ENCODE data around the gene RPRML. TPM values are rescaled to one million over a fixed set of nuclear protein-coding genes. Genes with fewer than 3 reads are reported as not detected.
A peak's percentile ranks its signal among the peaks of the same experiment; 100 is the strongest.
"Not testable (repeated sequence)": the region's sequence is repeated elsewhere in the genome, so short reads cannot be mapped to it uniquely, and the experiment has no call there.

Gene RPRML
- under 1 TPM in 2 of 4 donors, not detected in 2; 0.10 to 0.51 TPM for polyA plus RNA-seq
- long read RNA-seq, donor 1: 0 reads
- long read RNA-seq, donor 2: 0 reads
- long read RNA-seq, donor 3, partial matches to known transcripts: 0 of 1 reads
- long read RNA-seq, donor 3, other reads (novel, unspliced or antisense): 0 of 1 reads
- long read RNA-seq, donor 4: 0 reads
- long read RNA-seq, donor 5: 0 reads
- long read RNA-seq, donor 6: 0 reads
- long read RNA-seq, donor 7, partial matches to known transcripts: 0 of 1 reads
- long read RNA-seq, donor 7, other reads (novel, unspliced or antisense): 0 of 1 reads
- long read RNA-seq, donor 8: 0 reads
- long read RNA-seq, donor 9: 0 reads
- long read RNA-seq, donor 10, partial matches to known transcripts: 0 of 2 reads
- long read RNA-seq, donor 10, other reads (novel, unspliced or antisense): 0 of 2 reads

DNA sequence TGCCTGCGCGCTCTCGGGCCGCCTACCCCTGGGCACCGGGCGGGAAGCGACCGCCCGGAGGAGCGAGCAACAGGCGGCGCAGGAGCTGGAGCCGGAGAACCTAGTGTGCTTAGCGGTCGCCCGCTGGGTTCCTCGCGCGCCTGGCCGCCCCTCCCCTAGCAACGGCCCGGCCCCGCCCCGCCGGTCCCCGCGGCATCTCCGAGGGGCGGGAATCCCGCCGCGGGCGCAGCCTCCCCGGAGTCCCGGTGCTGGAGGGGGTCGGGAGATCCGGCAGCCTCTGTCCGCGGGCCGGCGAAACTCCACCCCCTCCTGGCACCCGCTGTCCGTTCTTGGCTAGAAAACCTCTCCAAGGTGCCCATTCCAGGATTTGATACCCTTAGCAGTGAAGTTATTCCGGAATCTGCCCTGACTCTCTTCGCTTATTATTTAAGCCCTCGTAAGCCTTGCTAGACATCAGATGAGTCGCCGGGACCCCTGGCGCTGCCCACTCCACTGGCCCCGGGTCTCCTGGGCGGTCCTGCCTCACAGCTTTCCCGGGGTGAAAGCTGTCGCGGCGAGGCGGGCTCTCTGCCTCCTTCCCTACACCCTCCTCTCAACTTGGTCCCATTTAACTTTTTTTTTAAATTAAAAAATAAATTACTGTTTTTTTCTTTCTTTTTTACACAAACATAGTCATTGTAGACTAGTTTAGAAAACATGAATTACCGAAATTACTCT is at the start of gene RPRML:
RPRML (minus strand) TSS at position 107 of the 717 bp plus-strand sequence. CDS start 246 bp downstream, outside the sequence.
- H3K4me1 ChIP-seq (ENCODE audit: control insufficient read depth in 3 of 3, insufficient read depth in 2 of 3, low read depth in 1 of 3, low read length in 2 of 3): peaks cover 0 to 7% (median 0%) of the 10 kb centered on the region in 3 donors

DNA sequence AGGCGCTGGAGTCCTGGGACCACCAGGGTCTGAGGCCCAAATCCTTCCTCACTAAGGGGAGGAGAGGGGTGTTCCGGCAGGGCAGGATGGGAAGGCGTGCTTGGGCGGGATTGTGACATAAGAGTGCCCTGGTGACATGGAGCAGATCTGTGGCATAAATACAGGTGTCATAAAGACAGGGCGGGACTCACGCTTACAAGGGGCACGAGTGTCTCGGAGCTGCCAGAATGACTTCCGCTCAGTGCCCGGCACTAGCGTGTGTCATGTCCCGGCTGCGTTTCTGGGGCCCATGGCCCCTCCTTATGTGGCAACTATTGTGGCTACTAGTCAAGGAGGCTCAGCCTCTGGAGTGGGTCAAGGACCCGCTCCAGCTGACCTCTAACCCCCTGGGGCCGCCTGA is 37.9 kb upstream of the RPRML start:
- H3K36me3 ChIP-seq (ENCODE audit: control insufficient read depth in 3 of 3, insufficient read depth in 2 of 3, low read depth in 1 of 3, low read length in 3 of 3); H3K27me3 ChIP-seq (ENCODE audit: control insufficient read depth in 3 of 3, insufficient read depth in 3 of 3, low read length in 3 of 3); H3K9me3 ChIP-seq (ENCODE audit: control insufficient read depth in 2 of 2, insufficient read depth in 1 of 2, low read depth in 1 of 2, low read length in 1 of 2); H3K4me3 ChIP-seq (ENCODE audit: low read depth in 1 of 3, low read length in 3 of 3); H3K4me1 ChIP-seq (ENCODE audit: control insufficient read depth in 3 of 3, insufficient read depth in 2 of 3, low read depth in 1 of 3, low read length in 2 of 3); FAIRE-seq; H3K27ac ChIP-seq (ENCODE audit: low read depth in 1 of 3, low read length in 2 of 3): not testable (repeated sequence)
- 60 to 82% (median 76%) methylated on average over 11 of the region's 15 CpGs for WGBS, 3 donors
- peak in 1 of 2 donors; percentile 17 for DNase-seq

More for the DNA sequence above, at the start of gene RPRML:
- FAIRE-seq (no peak), DNase-seq (peak in 1 of 2 donors; percentile 48)
- Histone ChIP-seq H3K36me3 (ENCODE audit: control insufficient read depth in 3 of 3, insufficient read depth in 2 of 3, low read depth in 1 of 3, low read length in 3 of 3) (no peaks in the 10 kb centered on the region), H3K27ac (ENCODE audit: low read depth in 1 of 3, low read length in 2 of 3) (no peak within 1 kb of the TSS), H3K4me3 (ENCODE audit: low read depth in 1 of 3, low read length in 3 of 3) (peak within 1 kb of the TSS; percentile 7 to 52 (median 8)), H3K9me3 (ENCODE audit: control insufficient read depth in 2 of 2, insufficient read depth in 1 of 2, low read depth in 1 of 2, low read length in 1 of 2) (peaks cover 0 to 5% of the 10 kb centered on the region in 2 donors), H3K27me3 (ENCODE audit: control insufficient read depth in 3 of 3, insufficient read depth in 3 of 3, low read length in 3 of 3) (peaks cover 4 to 51% (median 15%) of the 10 kb centered on the region in 3 donors)
- WGBS, 3 donors: 1 to 3% (median 1%) methylated on average over 34 to 57 of the region's 57 CpGs

DNA sequence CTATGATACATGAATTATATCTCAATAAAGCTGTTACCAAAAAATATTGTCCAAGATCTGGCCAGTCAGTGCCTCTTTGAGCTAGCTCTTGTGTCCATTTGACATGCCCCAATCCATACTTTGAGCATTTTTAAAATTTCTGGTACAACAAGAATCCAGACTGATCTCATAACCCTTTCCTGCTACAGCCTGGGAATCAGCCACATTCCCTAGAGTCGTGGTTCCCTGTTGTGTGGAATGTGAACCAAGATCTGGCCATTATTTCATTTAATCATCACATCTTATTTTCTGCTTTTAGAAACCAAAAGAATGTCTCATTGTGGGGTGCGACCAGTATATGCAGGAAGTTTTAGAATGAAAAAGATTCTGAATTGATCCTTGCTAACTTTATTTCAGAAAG is 34.3 kb upstream of the RPRML start:
- Histone ChIP-seq H3K27me3 (ENCODE audit: control insufficient read depth in 3 of 3, insufficient read depth in 3 of 3, low read length in 3 of 3) (no peaks in the 10 kb centered on the region), H3K27ac (ENCODE audit: low read depth in 1 of 3, low read length in 2 of 3) (no peak overlapping the region), H3K4me1 (ENCODE audit: control insufficient read depth in 3 of 3, insufficient read depth in 2 of 3, low read depth in 1 of 3, low read length in 2 of 3) (no peaks in the 10 kb centered on the region), H3K9me3 (ENCODE audit: control insufficient read depth in 2 of 2, insufficient read depth in 1 of 2, low read depth in 1 of 2, low read length in 1 of 2) (no peaks in the 10 kb centered on the region), H3K36me3 (ENCODE audit: control insufficient read depth in 3 of 3, insufficient read depth in 2 of 3, low read depth in 1 of 3, low read length in 3 of 3) (peaks cover 0 to 7% (median 0%) of the 10 kb centered on the region in 3 donors), H3K4me3 (ENCODE audit: low read depth in 1 of 3, low read length in 3 of 3) (no peak overlapping the region)
- WGBS, 3 donors: 83 to 93% (median 90%) methylated on average over 2 of the region's 2 CpGs
- DNase-seq (no peak), FAIRE-seq (no peak)

DNA sequence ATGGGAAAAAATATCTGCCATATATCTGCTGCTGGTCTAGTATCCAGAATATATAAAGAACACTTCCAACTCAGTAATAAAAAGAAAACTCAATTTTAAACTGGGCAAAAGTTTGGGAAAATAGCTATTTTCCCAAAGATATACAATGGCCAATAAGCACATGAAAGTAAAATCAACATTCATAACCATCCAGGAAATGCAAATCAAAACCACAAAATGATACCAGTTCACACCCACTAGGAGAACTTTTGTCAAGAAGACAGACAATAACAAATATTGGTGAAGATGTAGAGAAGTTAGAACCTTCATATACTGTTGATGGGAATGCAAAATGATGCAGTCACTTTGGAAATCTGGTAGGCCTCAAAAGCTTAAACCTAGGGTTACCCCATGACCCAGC is 33.4 kb upstream of the RPRML start:
- DNase-seq (no peak), FAIRE-seq (no peak)
- H3K4me1 ChIP-seq (ENCODE audit: control insufficient read depth in 3 of 3, insufficient read depth in 2 of 3, low read depth in 1 of 3, low read length in 2 of 3): no peaks in the 10 kb centered on the region
- no peak overlapping the region for H3K4me3 ChIP-seq (ENCODE audit: low read depth in 1 of 3, low read length in 3 of 3)
- H3K27ac ChIP-seq (ENCODE audit: low read depth in 1 of 3, low read length in 2 of 3): no peak overlapping the region
- H3K9me3 ChIP-seq (ENCODE audit: control insufficient read depth in 2 of 2, insufficient read depth in 1 of 2, low read depth in 1 of 2, low read length in 1 of 2): no peaks in the 10 kb centered on the region
- H3K36me3 ChIP-seq (ENCODE audit: control insufficient read depth in 3 of 3, insufficient read depth in 2 of 3, low read depth in 1 of 3, low read length in 3 of 3): peaks cover 0 to 6% (median 0%) of the 10 kb centered on the region in 3 donors
- no peaks in the 10 kb centered on the region for H3K27me3 ChIP-seq (ENCODE audit: control insufficient read depth in 3 of 3, insufficient read depth in 3 of 3, low read length in 3 of 3)

DNA sequence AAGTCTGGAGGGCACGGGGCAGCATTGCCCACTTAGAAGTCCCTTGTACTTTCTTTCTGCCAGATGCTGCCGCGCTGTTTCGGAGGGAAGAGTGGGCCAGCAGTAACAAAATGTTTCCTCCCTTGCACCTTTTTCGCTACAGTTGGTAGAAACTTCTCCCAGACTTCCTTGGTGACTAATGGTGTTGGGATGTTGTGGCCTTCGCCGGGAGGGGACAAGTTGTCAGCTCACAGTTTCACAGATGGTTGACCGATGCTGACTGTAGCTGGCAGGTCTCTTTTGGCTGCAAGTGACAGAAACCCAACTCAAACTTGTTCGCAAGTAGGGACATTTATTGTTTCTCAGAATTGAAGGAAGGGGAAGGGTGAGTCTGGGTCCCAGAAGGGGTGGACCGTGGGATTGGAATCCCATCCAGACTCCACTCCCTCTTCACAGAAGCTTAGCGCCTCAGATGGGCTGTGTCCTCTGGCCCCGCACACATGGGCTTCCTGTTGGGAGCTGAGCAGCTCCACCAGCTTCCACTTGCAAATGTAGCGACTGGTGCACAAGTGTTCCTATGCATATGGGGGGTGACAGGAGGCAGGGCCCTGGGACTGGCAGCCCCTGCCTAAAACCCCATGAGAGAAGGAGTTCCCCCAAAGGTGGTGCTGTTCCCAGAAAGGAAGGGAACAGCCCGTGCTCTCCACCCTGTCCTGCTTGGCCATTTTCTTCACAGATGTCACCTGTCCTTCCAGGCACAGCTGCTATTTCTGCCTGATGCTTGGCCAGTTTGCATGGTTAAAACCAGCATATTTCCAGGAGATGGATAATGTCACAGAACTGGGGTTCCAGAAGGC is 30.9 kb upstream of the RPRML start:
- no peaks in the 10 kb centered on the region for H3K9me3 ChIP-seq (ENCODE audit: control insufficient read depth in 2 of 2, insufficient read depth in 1 of 2, low read depth in 1 of 2, low read length in 1 of 2)
- FAIRE-seq (no peak), DNase-seq (no peak)
- H3K27me3 ChIP-seq (ENCODE audit: control insufficient read depth in 3 of 3, insufficient read depth in 3 of 3, low read length in 3 of 3): no peaks in the 10 kb centered on the region
- H3K4me3 ChIP-seq (ENCODE audit: low read depth in 1 of 3, low read length in 3 of 3): no peak overlapping the region
- WGBS, 3 donors: 92 to 98% (median 94%) methylated on average over 14 of the region's 14 CpGs
- no peaks in the 10 kb centered on the region for H3K4me1 ChIP-seq (ENCODE audit: control insufficient read depth in 3 of 3, insufficient read depth in 2 of 3, low read depth in 1 of 3, low read length in 2 of 3)
- H3K36me3 ChIP-seq (ENCODE audit: control insufficient read depth in 3 of 3, insufficient read depth in 2 of 3, low read depth in 1 of 3, low read length in 3 of 3): peaks cover 0 to 6% (median 0%) of the 10 kb centered on the region in 3 donors
- H3K27ac ChIP-seq (ENCODE audit: low read depth in 1 of 3, low read length in 2 of 3): no peak overlapping the region

DNA sequence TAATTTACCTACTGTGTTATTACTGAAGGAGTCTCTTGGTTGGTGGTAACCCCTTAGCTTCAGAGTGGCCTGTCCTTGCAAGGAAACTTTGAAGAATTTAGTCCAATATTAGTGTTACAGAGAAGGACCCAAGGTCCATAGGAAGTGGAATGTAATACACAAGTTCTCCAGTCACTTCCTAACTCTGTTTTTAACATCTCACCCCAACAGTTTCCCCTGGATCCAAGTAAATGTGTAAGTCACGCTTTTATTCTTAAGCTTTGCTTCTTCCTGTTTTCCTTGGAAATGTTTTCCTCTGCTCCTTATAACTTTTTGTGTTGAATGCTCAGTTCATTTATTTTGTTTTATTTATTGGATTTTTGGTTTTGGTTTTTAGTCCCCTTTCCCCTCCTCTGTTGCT is 25.9 kb upstream of the RPRML start:
- H3K36me3 ChIP-seq (ENCODE audit: control insufficient read depth in 3 of 3, insufficient read depth in 2 of 3, low read depth in 1 of 3, low read length in 3 of 3): peaks cover 0 to 3% (median 0%) of the 10 kb centered on the region in 3 donors
- H3K4me3 ChIP-seq (ENCODE audit: low read depth in 1 of 3, low read length in 3 of 3): no peak overlapping the region
- WGBS, 3 donors: 81 to 97% (median 87%) methylated on average over 1 of the region's 1 CpG
- FAIRE-seq (no peak), DNase-seq (no peak)
- no peak overlapping the region for H3K27ac ChIP-seq (ENCODE audit: low read depth in 1 of 3, low read length in 2 of 3)
- no peaks in the 10 kb centered on the region for H3K4me1 ChIP-seq (ENCODE audit: control insufficient read depth in 3 of 3, insufficient read depth in 2 of 3, low read depth in 1 of 3, low read length in 2 of 3)
- no peaks in the 10 kb centered on the region for H3K27me3 ChIP-seq (ENCODE audit: control insufficient read depth in 3 of 3, insufficient read depth in 3 of 3, low read length in 3 of 3)
- no peaks in the 10 kb centered on the region for H3K9me3 ChIP-seq (ENCODE audit: control insufficient read depth in 2 of 2, insufficient read depth in 1 of 2, low read depth in 1 of 2, low read length in 1 of 2)

DNA sequence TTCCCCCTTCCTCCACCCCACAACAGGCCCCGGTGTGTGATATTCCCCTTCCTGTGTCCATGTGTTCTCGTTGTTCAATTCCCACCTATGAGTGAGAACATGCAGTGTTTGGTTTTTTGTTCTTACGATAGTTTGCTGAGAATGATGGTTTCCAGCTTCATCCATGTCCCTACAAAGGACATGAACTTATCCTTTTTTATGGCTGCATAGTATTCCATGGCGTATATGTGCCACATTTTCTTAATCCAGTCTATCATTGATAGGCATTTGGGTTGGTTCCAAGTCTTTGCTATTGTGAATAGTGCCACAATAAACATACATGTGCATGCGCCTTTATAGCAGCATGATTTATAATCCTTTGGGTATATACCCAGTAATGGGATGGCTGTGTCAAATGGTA is 24.8 kb upstream of the RPRML start:
- FAIRE-seq; H3K9me3 ChIP-seq (ENCODE audit: control insufficient read depth in 2 of 2, insufficient read depth in 1 of 2, low read depth in 1 of 2, low read length in 1 of 2); DNase-seq; H3K27me3 ChIP-seq (ENCODE audit: control insufficient read depth in 3 of 3, insufficient read depth in 3 of 3, low read length in 3 of 3); H3K4me3 ChIP-seq (ENCODE audit: low read depth in 1 of 3, low read length in 3 of 3); H3K36me3 ChIP-seq (ENCODE audit: control insufficient read depth in 3 of 3, insufficient read depth in 2 of 3, low read depth in 1 of 3, low read length in 3 of 3); H3K27ac ChIP-seq (ENCODE audit: low read depth in 1 of 3, low read length in 2 of 3); H3K4me1 ChIP-seq (ENCODE audit: control insufficient read depth in 3 of 3, insufficient read depth in 2 of 3, low read depth in 1 of 3, low read length in 2 of 3): not testable (repeated sequence)
- 84 to 97% (median 87%) methylated on average over 4 to 5 of the region's 5 CpGs for WGBS, 3 donors

Data from small intestine (tissue), 16 donors.